RPMI7951 (cell line): ENCODE measurements around the gene ALLC. TPM values are rescaled to one million over a fixed set of nuclear protein-coding genes. Genes with fewer than 3 reads are reported as not detected.
"Not testable (repeated sequence)": the region's sequence is repeated elsewhere in the genome, so short reads cannot be mapped to it uniquely, and the experiment has no call there.

ENCODE experiments used
- DNase-seq: peaks from one replicate; pipeline ENCODE4 v3.0.0-alpha.2; 2012; ENCODE audit warnings: low read depth
- total RNA-seq: library from RNA; depleted of rRNA; stranded (reverse); fragments of >200 nt; shearing (Covaris generic); gene quantifications from 2 replicates; pipeline ENCODE4 v1.2.3, GENCODE V29; 2014

Gene ALLC
- total RNA-seq, 1 experiment from 2014 or later = not detected

DNA sequence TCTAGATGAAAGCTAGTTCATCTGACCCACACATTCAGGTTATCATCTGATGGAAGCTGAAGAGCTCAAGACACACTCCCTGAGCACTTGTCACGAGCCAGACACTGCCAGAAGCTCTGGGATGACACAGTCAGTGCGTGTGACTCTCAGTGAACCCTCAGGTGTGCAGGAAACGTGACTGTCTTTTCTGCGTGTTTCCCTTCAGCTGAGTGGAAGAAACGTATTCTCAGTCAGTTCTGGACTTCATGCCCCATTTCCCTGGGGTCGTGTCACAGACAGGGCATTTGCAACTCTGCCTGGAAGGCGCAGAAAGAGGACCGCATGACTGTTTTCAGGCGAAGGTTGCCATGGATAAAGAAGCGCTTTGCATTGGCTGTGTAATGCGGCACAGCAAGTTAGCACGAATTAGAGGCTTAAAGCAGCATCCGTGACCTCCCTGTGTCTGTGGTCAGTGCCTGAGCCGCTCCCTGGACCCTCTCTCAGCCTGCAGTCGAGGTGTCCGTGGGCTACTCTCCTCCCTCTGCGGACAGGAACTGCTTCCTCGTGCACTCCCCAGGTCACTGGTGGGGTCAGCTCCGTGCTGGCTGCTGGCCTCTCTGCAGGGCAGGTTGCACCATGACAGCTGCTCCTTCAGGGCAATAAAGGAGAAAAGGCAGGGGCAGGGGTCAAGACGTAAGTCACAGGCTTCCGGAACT, 3.3 kb upstream of the ALLC start:
- no peak for DNase-seq

DNA sequence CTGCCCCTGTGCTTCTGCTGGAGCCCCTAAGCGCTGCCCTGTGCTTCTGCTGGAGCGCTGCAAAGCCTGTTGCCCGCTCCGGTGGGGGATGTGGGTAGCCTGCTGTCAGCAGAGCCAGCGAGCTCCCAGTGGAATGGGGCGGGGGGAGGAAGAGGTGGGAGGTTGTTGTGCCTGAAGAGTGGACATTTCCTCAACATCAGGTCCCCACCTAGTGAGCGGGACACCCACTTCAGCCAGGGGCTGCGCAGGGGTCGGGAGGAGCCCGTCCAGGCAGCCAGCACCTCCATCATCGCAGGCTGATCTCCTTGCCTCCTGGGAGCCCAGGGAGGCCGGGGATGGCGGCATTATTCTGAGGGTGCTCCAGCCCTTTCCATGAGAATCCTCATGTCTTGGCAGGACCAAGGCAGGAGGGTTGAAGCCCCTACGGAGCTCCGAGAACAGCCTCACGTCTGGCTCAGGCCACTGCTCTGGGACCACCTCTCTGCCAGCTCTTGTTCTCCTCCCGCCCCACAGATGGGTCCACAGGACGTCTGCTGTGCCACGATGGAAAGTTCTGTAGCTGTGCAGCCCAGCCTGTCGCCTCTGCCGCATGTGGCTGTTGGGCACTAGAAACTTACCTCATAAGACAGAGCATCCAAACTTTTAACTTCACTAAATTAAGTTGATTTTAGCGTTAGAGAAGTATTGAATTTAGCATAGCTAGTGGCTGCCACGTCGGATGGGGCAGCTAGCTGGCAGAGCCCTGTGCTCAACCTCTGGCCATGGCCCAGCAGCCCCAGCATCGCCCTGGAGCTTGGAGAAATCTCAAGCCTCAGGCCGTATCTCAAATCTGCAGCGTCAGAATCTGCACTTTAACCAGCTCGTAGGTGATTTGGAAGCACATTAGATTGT, 1.9 kb upstream of the ALLC start:
- no peak for DNase-seq

DNA sequence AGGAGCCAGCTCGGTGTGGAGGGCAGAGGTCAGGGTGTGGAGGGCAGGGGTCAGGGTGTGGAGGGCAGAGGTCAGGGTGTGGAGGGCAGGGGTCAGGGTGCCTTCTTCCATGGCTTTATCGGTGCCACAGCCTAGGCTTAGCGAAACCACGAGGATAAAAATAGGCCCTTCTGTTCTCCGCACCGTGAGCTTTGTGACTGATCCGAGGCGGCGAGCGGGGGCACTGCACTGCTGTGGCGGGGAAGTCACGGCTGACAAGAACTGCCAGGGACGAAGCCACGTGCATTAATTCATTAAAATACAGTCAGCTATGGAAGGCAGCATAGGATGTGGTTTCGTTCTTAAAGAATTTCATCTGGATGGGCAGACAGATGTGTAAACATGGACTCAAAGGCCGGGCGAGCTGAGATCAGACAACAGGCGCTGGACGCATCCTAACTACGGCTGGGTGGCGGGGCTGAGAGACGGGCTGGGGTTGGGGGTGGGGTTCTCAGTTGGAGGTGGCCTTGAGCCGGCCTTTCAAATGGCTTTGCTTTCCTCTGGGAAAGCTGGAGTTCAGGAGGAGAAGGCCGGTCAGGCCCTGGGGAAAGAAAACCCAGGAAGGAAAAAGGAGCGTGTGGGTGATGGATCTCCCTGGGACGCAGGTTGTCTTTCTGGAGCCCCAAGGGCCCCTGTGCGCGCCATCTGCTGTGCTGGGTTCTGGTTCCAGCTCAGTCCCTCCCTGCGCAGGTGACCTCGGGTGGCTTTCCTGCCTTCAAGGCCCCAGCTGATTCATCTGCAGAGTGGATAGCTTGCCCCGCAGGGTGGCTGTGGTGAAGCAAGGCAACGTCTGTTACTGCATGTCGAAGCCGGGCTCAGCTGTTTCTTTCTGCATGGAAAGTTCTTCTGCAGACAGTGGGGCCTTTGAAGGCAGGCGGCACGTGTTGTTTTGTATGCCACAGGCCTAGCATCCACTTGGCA, 958 bp upstream of the ALLC start:
- DNase-seq = peak; percentile 24

DNA sequence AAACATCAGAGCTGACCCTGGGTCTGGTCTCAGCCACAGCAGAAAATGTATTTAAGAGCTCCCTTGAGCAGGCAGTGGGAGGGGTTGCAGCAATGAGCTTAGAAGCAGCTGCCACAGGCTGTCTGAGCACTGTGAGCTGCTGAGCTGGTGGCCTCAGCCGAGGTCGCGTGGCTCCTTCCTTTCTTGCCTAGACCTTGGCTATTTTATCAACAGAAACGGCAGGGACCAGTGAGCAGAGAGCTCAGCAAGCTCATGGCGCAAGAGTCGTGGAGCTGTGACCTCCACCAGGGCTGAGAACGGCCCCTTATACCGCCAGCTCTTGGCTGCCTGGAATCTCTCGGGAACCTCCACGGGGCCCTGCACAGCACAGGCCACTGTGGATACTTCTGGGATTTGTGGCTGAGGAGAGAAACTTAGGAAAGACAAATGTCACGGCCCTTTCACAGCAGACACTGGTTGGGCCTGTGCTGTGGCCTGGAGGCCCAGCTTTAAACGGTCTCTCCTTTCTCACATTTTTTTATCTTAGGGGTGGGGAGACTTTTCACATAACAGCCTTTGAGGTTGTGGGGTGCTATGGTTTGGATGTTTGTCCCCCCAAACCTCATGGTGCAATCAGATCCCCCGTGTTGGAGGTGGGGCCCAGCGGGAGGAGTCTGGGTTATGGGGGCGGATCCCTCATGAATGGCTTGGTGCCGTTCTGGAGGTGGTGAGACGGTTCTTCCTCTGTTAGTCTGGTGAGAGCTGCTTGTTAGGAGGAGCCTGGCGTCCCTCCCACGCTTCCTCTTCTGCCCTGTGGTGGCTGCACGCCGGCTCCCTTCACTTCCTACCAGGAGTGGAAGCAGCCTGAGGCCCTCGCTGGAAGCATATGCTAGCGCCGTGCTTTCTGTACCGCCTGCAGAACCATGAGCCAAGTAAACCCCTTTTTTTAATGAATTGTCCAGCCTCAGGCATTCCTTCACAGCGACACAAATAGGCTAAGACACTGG, 1.7 kb downstream of the ALLC start:
- no peak for DNase-seq

DNA sequence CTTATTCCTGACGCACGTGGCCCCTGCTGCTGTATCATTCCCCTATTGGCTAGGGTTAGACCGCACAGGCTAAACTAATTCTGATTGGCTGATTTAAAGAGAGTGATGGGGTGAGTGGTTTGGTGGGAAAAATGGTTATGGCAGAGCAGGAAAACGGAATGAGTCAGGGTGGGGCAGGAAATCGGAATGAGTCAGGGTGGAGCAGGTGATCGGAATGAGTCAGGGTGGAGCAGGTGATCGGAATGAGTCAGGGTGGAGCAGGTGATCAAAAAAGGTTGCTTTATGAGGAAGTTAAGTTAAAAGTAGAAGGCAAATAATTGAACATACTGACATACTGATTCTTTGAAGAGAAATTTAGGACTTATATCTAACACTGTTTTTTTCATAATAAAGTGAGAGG, 2.6 kb downstream of the ALLC start:
- not testable (repeated sequence) for DNase-seq

DNA sequence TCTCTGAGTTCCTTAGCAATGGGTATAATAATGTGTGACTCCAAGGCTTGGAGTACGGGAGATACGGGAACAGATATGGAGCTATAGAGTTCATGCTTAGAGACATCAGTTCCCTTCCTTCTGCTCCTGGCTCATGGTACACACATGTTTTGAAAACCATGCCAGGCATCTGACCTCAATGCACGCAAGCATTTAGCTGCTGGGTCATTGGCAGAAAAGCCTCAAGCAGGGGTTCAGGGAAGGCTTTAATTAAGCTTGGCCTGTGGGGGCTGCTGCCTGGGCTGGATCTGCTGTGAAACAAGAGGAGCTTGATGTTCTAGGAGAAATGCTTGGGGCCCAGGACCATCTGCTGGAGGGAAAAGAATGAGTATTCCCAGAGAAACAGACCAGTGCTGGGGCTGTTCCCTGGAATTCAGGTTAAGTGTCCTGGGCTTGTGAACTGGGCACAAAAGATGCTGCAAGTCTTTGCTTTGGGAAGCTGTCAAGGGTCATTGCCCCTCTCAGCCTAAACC, 3.2 kb downstream of the ALLC start:
- DNase-seq = no peak

DNA sequence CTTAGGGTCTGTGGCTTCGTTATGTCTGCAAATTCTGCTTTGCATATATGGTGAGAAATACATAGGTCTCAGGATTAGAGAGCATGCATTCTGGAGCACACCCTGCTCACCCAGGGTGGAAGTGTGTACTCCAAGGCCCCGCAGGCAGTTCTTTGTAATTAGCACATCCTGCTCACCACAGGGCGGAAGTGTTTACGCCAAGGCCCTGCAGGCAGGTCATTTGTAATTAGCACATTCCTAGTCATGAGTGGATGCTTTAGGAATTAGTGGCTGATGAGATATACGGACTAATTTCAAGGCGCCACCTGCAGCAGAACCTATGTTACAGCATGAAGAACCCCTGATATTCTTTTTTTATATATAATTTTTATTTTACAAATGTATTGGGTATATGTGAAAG, 4.2 kb downstream of the ALLC start:
- peak; percentile 9 for DNase-seq

DNA sequence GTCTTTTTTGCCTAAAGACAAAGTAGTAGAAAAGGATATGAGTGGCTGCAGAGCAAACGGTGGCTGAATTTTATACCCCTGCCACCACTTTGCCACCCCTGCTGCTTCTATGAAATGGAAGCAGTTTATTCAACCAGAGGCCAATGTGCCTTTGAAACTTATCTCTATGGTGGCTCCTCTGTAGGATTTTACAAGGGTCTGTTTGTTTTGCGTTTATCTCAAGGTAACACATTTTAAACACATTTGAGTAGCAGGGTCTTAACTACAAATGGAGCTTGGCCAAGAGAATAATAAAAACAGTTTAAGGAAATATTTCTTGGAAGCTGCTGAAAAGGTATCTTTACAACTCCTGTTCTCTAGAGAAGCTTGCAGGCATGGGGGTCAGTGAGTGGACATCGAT, 6.1 kb downstream of the ALLC start:
- DNase-seq = no peak

DNA sequence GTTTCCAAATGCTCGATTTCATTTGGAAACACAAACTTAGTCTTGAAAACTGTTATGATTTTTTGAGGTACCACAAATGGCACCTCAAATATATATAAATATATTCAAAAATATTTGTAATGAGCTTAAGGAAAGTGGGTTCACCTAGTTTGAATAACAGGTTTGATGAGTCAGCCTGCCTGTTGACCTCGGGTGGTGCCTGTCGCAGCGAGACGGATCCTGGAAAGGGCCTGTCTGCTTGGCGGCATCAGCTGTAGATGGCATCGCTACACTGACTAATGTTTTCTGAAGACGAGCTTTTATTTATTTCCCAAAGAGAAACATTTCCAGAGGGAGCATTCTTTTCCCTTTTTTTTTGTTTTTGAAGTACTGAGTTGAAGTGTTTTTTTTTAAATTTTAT, 6.9 kb downstream of the ALLC start:
- DNase-seq = no peak

- no peak for DNase-seq
Observed at GRCh38 chr2:3665886-3666612, 8.0 kb downstream of the ALLC start.

- DNase-seq = no peak
Observed at GRCh38 chr2:3666613-3666975, 8.6 kb downstream of the ALLC start.

- DNase-seq = no peak
Observed at GRCh38 chr2:3667151-3667631, 9.2 kb downstream of the ALLC start.

- no peak for DNase-seq
Observed at GRCh38 chr2:3669656-3670055, 11.7 kb downstream of the ALLC start.

DNA sequence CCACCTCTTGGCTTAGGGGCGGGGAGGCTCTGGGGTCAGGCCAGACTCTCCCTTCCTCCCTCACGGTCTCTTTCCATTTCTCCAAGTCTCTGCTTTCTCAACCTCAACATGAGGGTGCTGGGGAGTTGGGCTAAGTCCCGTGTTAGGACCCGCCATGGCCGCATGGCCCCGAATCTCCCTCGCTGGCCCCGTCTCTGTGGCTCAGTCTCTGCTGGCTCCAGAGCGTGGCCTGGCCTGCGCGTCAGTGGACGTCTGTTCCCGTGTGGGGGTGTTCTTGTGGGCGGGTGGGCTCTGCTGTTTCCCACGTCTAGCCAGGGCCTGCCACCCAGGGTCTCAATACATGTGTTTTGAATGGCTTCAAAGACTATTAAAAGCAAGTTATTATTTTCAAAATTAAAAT, 12.4 kb downstream of the ALLC start:
- DNase-seq = no peak

DNA sequence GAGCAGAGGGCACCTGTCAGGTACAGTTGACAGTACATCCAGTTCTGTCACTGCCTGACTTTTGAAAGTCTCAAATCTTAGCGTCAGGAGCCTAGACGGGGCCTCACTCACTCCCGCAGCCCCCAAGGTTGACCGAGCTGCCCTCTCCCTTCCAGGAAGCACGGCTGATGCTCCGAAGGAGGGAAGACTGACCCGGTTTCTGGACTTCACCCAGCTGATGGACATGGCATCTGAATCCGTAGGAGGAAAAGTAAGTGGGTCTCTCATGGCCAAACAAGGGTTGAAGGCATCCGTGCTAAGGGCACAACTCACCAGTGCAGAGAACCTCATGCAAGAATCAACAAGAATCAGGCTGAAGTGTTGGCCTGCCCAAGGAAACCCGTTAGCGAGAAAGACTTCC, 12.9 kb downstream of the ALLC start:
- DNase-seq = no peak

GRCh38 chr2:3672861-3673678, 15.1 kb downstream of the ALLC start:
- DNase-seq = no peak

DNA sequence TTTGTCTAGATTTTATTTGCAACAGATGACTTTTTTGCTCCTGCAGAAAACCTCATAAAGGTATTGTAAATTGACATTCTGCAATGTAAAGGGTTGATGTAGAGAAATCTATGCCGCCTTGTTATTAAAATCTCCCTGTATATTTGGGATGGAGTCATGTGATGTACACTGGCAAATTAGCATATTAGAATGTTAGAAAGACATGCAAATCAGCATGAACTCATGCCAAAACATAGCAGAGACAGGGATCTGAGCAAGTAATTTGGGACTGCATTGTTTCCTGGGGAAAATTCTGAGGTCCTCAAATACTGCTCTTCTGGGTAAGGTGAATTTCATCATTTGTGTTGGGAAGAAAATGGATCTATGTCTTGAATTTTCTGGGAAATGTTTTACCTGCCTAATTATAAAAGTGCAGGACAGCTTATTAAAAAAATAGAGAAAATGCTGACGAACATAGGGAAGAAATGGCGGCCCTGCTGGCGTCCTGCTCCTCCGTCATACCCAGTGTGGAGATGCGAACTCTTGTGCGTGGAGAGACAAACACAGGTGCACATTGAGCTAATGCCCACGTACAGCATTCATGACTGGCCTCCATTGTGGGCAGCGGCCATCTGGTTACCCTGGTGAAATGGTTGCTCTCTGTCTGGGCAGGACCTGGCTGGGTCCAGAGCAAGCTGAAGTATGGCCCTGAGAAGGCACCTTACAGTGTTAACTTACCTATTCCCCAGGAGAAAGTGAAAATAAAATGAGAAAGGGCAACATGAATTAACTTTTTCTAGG, 16.3 kb downstream of the ALLC start:
- DNase-seq = no peak

- no peak for DNase-seq
Observed at GRCh38 chr2:3675687-3676086, 17.7 kb downstream of the ALLC start.
